HCT116 (cell line): Measurements from ENCODE around the gene ADAMTS15. TPM values are rescaled to one million over a fixed set of nuclear protein-coding genes. Genes with fewer than 3 reads are reported as not detected.

Experiments used
- ATAC-seq: fragments of 200-7000 bp; cut with Tn5 transposase; 2 replicates; pipeline ENCODE4 v1.9.1; 2020; ENCODE audit warnings: mild to moderate bottlenecking, moderate library complexity
- BruUV-seq: library from RNA; stranded (reverse); fragments of 400-500 nt; replicated peaks from 2 replicates; lab custom pipeline; 2021; lab: Mats Ljungman, UMichigan
- CTCF ChIA-PET: fragments of 300-600 bp; sonication (Branson Sonifier 250); formaldehyde crosslinking; loops from one replicate; lab custom pipeline; 2021; ENCODE audit warnings: antibody characterized with exemption; lab: Charles Lee
- POLR2A ChIA-PET: fragments of 300-600, 350-600 bp; sonication (Branson Sonifier 250); formaldehyde crosslinking; loops from one replicate; lab custom pipeline; 2021; ENCODE audit warnings: antibody characterized with exemption; lab: Charles Lee
- RAD21 ChIA-PET, 2 experiments: fragments of 300-600 bp; sonication (Branson Sonifier 250); formaldehyde crosslinking; loops; one replicate each; lab custom pipeline; 2023; ENCODE audit warnings: low total read pairs in 2 of 2; ENCODE audit not compliant: uncharacterized antibody in 2 of 2, unreplicated experiment in 2 of 2, low non-redundant PET in 1 of 2; lab: Charles Lee
- DNase-seq: peaks from one replicate; pipeline ENCODE4 v3.0.0-alpha.2; 2010; ENCODE audit warnings: low read depth, low spot score
- H2AFZ ChIP-seq: fragments of 200-600 bp; shearing (Covaris generic), sonication (generic); 2 replicates; pipeline ENCODE4 v1.6.1; 2017; ENCODE audit warnings: low read depth, mixed run types, mixed read lengths, antibody characterized with exemption, low read length; ENCODE audit not compliant: poor library complexity, severe bottlenecking
- H3K27ac ChIP-seq: 2 replicates; pipeline ENCODE4 v1.5.1; 2012; ENCODE audit warnings: low read depth, low read length
- H3K27me3 ChIP-seq: fragments of 200-600 bp; sonication (generic); 2 replicates; pipeline ENCODE4 v1.6.1; 2016; ENCODE audit warnings: mixed run types, low read length, mixed read lengths; ENCODE audit not compliant: insufficient read depth
- H3K36me3 ChIP-seq, 2 experiments: fragments of 200-500 bp in 1 of 2; fragments of 200-600 bp in 1 of 2; sonication (Bioruptor generic) in 1 of 2; sonication (generic) in 1 of 2; 2 replicates each; pipeline versions ENCODE4 v1.5.1 to v1.6.1; 2014 to 2016; ENCODE audit warnings: low read length in 2 of 2, inconsistent platforms in 1 of 2, mixed read lengths in 1 of 2, mixed run types in 1 of 2; ENCODE audit not compliant: insufficient read depth in 2 of 2, control insufficient read depth in 1 of 2
- H3K4me1 ChIP-seq, 2 experiments: fragments of 200-600 bp in 1 of 2; sonication (generic) in 1 of 2; 2 replicates each; pipeline versions ENCODE4 v1.5.1 to v1.6.1; 2012 to 2017; ENCODE audit warnings: low read length in 2 of 2, inconsistent platforms in 1 of 2, mild to moderate bottlenecking in 1 of 2, mixed read lengths in 1 of 2, mixed run types in 1 of 2, moderate library complexity in 1 of 2; ENCODE audit not compliant: insufficient read depth in 2 of 2, control insufficient read depth in 1 of 2
- H3K4me2 ChIP-seq: fragments of 200-600 bp; sonication (generic); 2 replicates; pipeline ENCODE4 v1.6.1; 2017; ENCODE audit warnings: mixed run types, low read length, mixed read lengths
- H3K4me3 ChIP-seq, 2 experiments: fragments of 200-600 bp in 1 of 2; sonication (generic) in 1 of 2; replicated peaks in 1 of 2; 2 replicates each; pipeline ENCODE4 v1.5.1; 2011 to 2016; ENCODE audit warnings: low read length in 2 of 2, control low read depth in 1 of 2, low read depth in 1 of 2, mild to moderate bottlenecking in 1 of 2, mixed read lengths in 1 of 2, mixed run types in 1 of 2
- H3K79me2 ChIP-seq: fragments of 200-600 bp; sonication (generic); 2 replicates; pipeline ENCODE4 v1.6.1; 2017; ENCODE audit warnings: mild to moderate bottlenecking, mixed run types, low read length, moderate library complexity, mixed read lengths; ENCODE audit not compliant: insufficient read depth
- H3K9ac ChIP-seq: fragments of 200-600 bp; sonication (generic); 2 replicates; pipeline ENCODE4 v1.6.1; 2016; ENCODE audit warnings: low read length, mixed read lengths
- H3K9me2 ChIP-seq: fragments of 200-600 bp; sonication (generic), shearing (Covaris generic); 2 replicates; pipeline ENCODE4 v1.6.1; 2017; ENCODE audit warnings: mixed run types, mild to moderate bottlenecking, moderate library complexity; ENCODE audit not compliant: insufficient read depth
- H3K9me3 ChIP-seq, 2 experiments: fragments of 200-500 bp in 1 of 2; fragments of 200-600 bp in 1 of 2; sonication (Bioruptor generic) in 1 of 2; sonication (generic) in 1 of 2; 2 replicates each; pipeline ENCODE4 v1.6.1; 2014 to 2017; ENCODE audit warnings: low read length in 2 of 2, mixed read lengths in 2 of 2, inconsistent platforms in 1 of 2, low read depth in 1 of 2, mild to moderate bottlenecking in 1 of 2, mixed run types in 1 of 2, moderate library complexity in 1 of 2; ENCODE audit not compliant: control insufficient read depth in 1 of 2, insufficient read depth in 1 of 2
- H4K20me1 ChIP-seq: fragments of 200-600 bp; sonication (generic), shearing (Covaris generic); 2 replicates; pipeline ENCODE4 v1.6.1; 2017; ENCODE audit warnings: mixed run types, mild to moderate bottlenecking, moderate library complexity; ENCODE audit not compliant: insufficient read depth
- ATF3 ChIP-seq: IDR thresholded peaks from 2 replicates; pipeline ENCODE4 v1.6.1; 2012
- CBX3 ChIP-seq: IDR thresholded peaks from 2 replicates; pipeline ENCODE4 v1.6.1; 2012; ENCODE audit warnings: low read depth
- CEBPB ChIP-seq: IDR thresholded peaks from 2 replicates; pipeline ENCODE4 v1.6.1; 2012; ENCODE audit warnings: low read depth
- CTCF ChIP-seq, 3 experiments: fragments of 200-600 bp in 1 of 3; sonication (generic) in 1 of 3; IDR thresholded peaks in 2 of 3; conservative IDR thresholded peaks in 1 of 3; 2 replicates each; pipeline ENCODE4 v1.5.1; 2012 to 2017; ENCODE audit warnings: low read depth in 2 of 3, low read length in 2 of 3, antibody characterized with exemption in 1 of 3, borderline replicate concordance in 1 of 3, control low read depth in 1 of 3, mild to moderate bottlenecking in 1 of 3, mixed read lengths in 1 of 3, mixed run types in 1 of 3, moderate library complexity in 1 of 3; ENCODE audit not compliant: insufficient read depth in 1 of 3
- ELF1 ChIP-seq: IDR thresholded peaks from 2 replicates; pipeline ENCODE4 v1.6.1; 2012; ENCODE audit warnings: low read depth, borderline replicate concordance
- EZH2 ChIP-seq: fragments of 200-600 bp; sonication (generic); IDR thresholded peaks from 2 replicates; pipeline ENCODE4 v1.6.1; 2017; ENCODE audit warnings: antibody characterized with exemption, mixed run types
- EZH2phosphoT487 ChIP-seq: fragments of 200-600 bp; IDR thresholded peaks from 2 replicates; pipeline ENCODE4 v1.6.1; 2018; ENCODE audit warnings: antibody characterized with exemption, borderline replicate concordance
- MAX ChIP-seq: IDR thresholded peaks from 2 replicates; pipeline ENCODE4 v1.6.1; 2012
- POLR2A ChIP-seq: IDR thresholded peaks from 2 replicates; pipeline ENCODE4 v1.7.0; 2011; ENCODE audit warnings: borderline replicate concordance; ENCODE audit not compliant: insufficient read depth, insufficient read length; ENCODE audit errors: extremely low read depth
- POLR2AphosphoS5 ChIP-seq: IDR thresholded peaks from 2 replicates; pipeline ENCODE4 v1.6.1; 2011; ENCODE audit warnings: mild to moderate bottlenecking, low read depth, low read length, moderate library complexity
- RAD21 ChIP-seq: IDR thresholded peaks from 2 replicates; pipeline ENCODE4 v1.6.1; 2012; ENCODE audit warnings: low read depth, mild to moderate bottlenecking
- SIN3A ChIP-seq: IDR thresholded peaks from 2 replicates; pipeline ENCODE4 v1.6.1; 2012; ENCODE audit warnings: low read depth
- SP1 ChIP-seq: IDR thresholded peaks from 2 replicates; pipeline ENCODE4 v1.6.1; 2012; ENCODE audit warnings: low read depth
- SRF ChIP-seq: IDR thresholded peaks from 2 replicates; pipeline ENCODE4 v1.6.1; 2012; ENCODE audit warnings: low read depth
- YY1 ChIP-seq: IDR thresholded peaks from 2 replicates; pipeline ENCODE4 v1.6.1; 2011; ENCODE audit warnings: low read length, low read depth, moderate library complexity, mild to moderate bottlenecking; ENCODE audit not compliant: insufficient replicate concordance; ENCODE audit errors: extremely low read depth
- ZFX ChIP-seq: fragments of 450-650 bp; IDR thresholded peaks from 2 replicates; pipeline ENCODE4 v1.6.1; 2017
- ZNF274 ChIP-seq: fragments of 200-500 bp; sonication (Bioruptor generic); IDR thresholded peaks from 2 replicates; pipeline ENCODE4 v1.6.1; 2014; ENCODE audit warnings: mild to moderate bottlenecking, low read depth, low read length, inconsistent platforms
- intact Hi-C: fragments of 100-400 bp; cut with micrococcal nuclease; formaldehyde crosslinking; loops from 2 replicates; pipeline ENCODE4 v1.10.0; 2022
- total RNA-seq: library from RNA; stranded (reverse); gene quantifications from one replicate; pipeline ENCODE4 v1.2.1, GENCODE V29; 2021; ENCODE audit not compliant: unreplicated experiment

ADAMTS15 gene
- total RNA-seq, 1 experiment from 2014 or later: 0.44 TPM

GRCh38 chr11:130451231-130452019, 3.0 kb downstream of the ADAMTS15 start:
- CTCF ChIA-PET: no interaction called here
- ATAC-seq (no peak), DNase-seq (no peak)
- intact Hi-C loops: no loop called here
- Histone ChIP-seq H3K9me3 (no peaks in the 10 kb centered on the region), H3K9ac (no peak overlapping the region), H3K9me2 (no peaks in the 10 kb centered on the region), H3K79me2 (no peaks in the 10 kb centered on the region), H2AFZ (no peak overlapping the region), H4K20me1 (no peaks in the 10 kb centered on the region), H3K27ac (no peak overlapping the region), H3K4me2 (no peak overlapping the region), H3K36me3 (no peaks in the 10 kb centered on the region), H3K4me3 (no peak overlapping the region), H3K27me3 (no peaks in the 10 kb centered on the region), H3K4me1 (peaks cover 2 to 11% of the 10 kb centered on the region in 2 experiments; a peak in 3 of 4 replicates)
- RAD21 ChIA-PET: no interaction called here
- TF ChIP-seq POLR2A (no peak), RAD21 (no peak), CEBPB (no peak), SIN3A (no peak), ZNF274 (no peak)
- no TSS peak for BruUV-seq
- POLR2A ChIA-PET: no interaction called here

GRCh38 chr11:130452176-130452575, 3.7 kb downstream of the ADAMTS15 start:
- ATAC-seq (no peak), DNase-seq (no peak)
- no peak overlapping the region for H3K4me3 ChIP-seq
- H3K9ac ChIP-seq: no peak overlapping the region
- no peaks in the 10 kb centered on the region for H3K79me2 ChIP-seq
- TF ChIP-seq RAD21 (no peak), ZNF274 (no peak), ELF1 (no peak), EZH2phosphoT487 (no peak), ATF3 (no peak), CTCF (IDR thresholded peaks at IDR 0.05 in 2 of 3, conservative IDR thresholded peaks at IDR 0.05 in 1 of 3; ENCODE audit: borderline replicate concordance in 1 of 3, insufficient read depth in 1 of 3, low read depth in 2 of 3, low read length in 2 of 3) (no peak), CBX3 (no peak), ZFX (no peak), SRF (no peak), POLR2AphosphoS5 (no peak), SP1 (no peak), SIN3A (no peak), CEBPB (no peak), POLR2A (no peak), YY1 (no peak), MAX (no peak), EZH2 (no peak)
- peaks cover 2 to 11% of the 10 kb centered on the region in 2 experiments; a peak in 3 of 4 replicates for H3K4me1 ChIP-seq
- no TSS peak for BruUV-seq
- H3K9me3 ChIP-seq: no peaks in the 10 kb centered on the region
- no peaks in the 10 kb centered on the region for H4K20me1 ChIP-seq
- ChIA-PET RAD21 (no interaction called here), POLR2A (no interaction called here), CTCF (no interaction called here)
- no peak overlapping the region for H3K27ac ChIP-seq
- no peak overlapping the region for H3K4me2 ChIP-seq
- intact Hi-C loops: no loop called here
- H3K27me3 ChIP-seq: no peaks in the 10 kb centered on the region
- H3K36me3 ChIP-seq: no peaks in the 10 kb centered on the region
- H2AFZ ChIP-seq: no peak overlapping the region
- H3K9me2 ChIP-seq: no peaks in the 10 kb centered on the region
